Mammary epithelial cell (primary cell): ENCODE results near the gene KRT10.

Experiments
- CTCF ChIP-seq, 2 donors: IDR thresholded peaks in 1 of 2; conservative IDR thresholded peaks in 1 of 2; 2 replicates each; pipeline ENCODE4 v1.5.1; 2011 to 2012; ENCODE audit warnings: inconsistent platforms in 2 of 2, low read length in 2 of 2, mild to moderate bottlenecking in 2 of 2, control low read depth in 1 of 2, low read depth in 1 of 2; ENCODE audit not compliant: insufficient read depth in 1 of 2; ENCODE audit errors: extremely low read depth in 1 of 2
- EZH2 ChIP-seq: IDR thresholded peaks from 2 replicates; pipeline ENCODE4 v1.6.1; 2012; ENCODE audit warnings: low read length, inconsistent platforms, borderline replicate concordance

- TF ChIP-seq EZH2 (no peak), CTCF (conservative IDR thresholded peaks at IDR 0.05 in 1 of 2, IDR thresholded peaks at IDR 0.05 in 1 of 2; ENCODE audit: extremely low read depth in 1 of 2, insufficient read depth in 1 of 2, low read depth in 1 of 2, low read length in 2 of 2) (no peak)
Measured at GRCh38 chr17:40775945-40776344, 46.5 kb downstream of the KRT10 start.
